Keratinocyte (primary cell): ENCODE measurements around the gene TTI1. TPM values are rescaled to one million over a fixed set of nuclear protein-coding genes. Genes with fewer than 3 reads are reported as not detected.
A peak's percentile ranks its signal among the peaks of the same experiment; 100 is the strongest.

Experiments used
- DNase-seq: peaks from one replicate; pipeline ENCODE4 v3.0.0-alpha.2; 2011; ENCODE audit warnings: low read depth, missing footprints, low spot score
- FAIRE-seq: peaks from 2 replicates; lab custom pipeline; 2011; peaks lifted over from hg19 to GRCh38; lab: Jason Lieb, UNC
- H2AFZ ChIP-seq: 2 replicates; pipeline ENCODE4 v1.6.0; 2012; ENCODE audit warnings: low read length, control low read depth, inconsistent platforms; ENCODE audit not compliant: control insufficient read depth
- H3K27ac ChIP-seq: 2 replicates; pipeline ENCODE4 v1.5.1; 2011; ENCODE audit warnings: low read length; ENCODE audit not compliant: control insufficient read depth, insufficient read depth
- H3K27me3 ChIP-seq: 3 replicates; pipeline ENCODE4 v1.6.0; 2011; ENCODE audit warnings: low read length; ENCODE audit not compliant: control insufficient read depth, insufficient read depth; ENCODE audit errors: extremely low read depth
- H3K36me3 ChIP-seq, 2 experiments: 2 replicates in 1 of 2; 3 replicates in 1 of 2; pipeline ENCODE4 v1.5.1; 2011; ENCODE audit warnings: low read length in 2 of 2, mild to moderate bottlenecking in 1 of 2; ENCODE audit not compliant: control insufficient read depth in 2 of 2, insufficient read depth in 2 of 2; ENCODE audit errors: extremely low read depth in 1 of 2
- H3K4me1 ChIP-seq: 3 replicates; pipeline ENCODE4 v1.5.1; 2011; ENCODE audit warnings: low read length; ENCODE audit not compliant: control insufficient read depth, insufficient read depth; ENCODE audit errors: extremely low read depth
- H3K4me2 ChIP-seq: 3 replicates; pipeline ENCODE4 v1.6.0; 2011; ENCODE audit warnings: low read depth, low read length; ENCODE audit not compliant: control insufficient read depth, insufficient read depth; ENCODE audit errors: extremely low read depth
- H3K4me3 ChIP-seq, 3 experiments: fragments of 200-600 bp in 1 of 3; sonication (generic) in 1 of 3; 2 replicates in 2 of 3; 3 replicates in 1 of 3; pipeline ENCODE4 v1.5.1; 2011 to 2016; ENCODE audit warnings: low read length in 3 of 3, mild to moderate bottlenecking in 3 of 3, control low read depth in 2 of 3, inconsistent platforms in 1 of 3, low read depth in 1 of 3, mixed read lengths in 1 of 3, mixed run types in 1 of 3, moderate library complexity in 1 of 3; ENCODE audit not compliant: control insufficient read depth in 2 of 3, insufficient read depth in 2 of 3; ENCODE audit errors: extremely low read depth in 1 of 3
- H3K79me2 ChIP-seq: 2 replicates; pipeline ENCODE4 v1.6.0; 2012; ENCODE audit warnings: low read length; ENCODE audit not compliant: control insufficient read depth, insufficient read depth
- H3K9ac ChIP-seq: 3 replicates; pipeline ENCODE4 v1.6.0; 2011; ENCODE audit warnings: low read length; ENCODE audit not compliant: control insufficient read depth, insufficient read depth; ENCODE audit errors: extremely low read depth
- H3K9me1 ChIP-seq: 3 replicates; pipeline ENCODE4 v1.6.0; 2011; ENCODE audit warnings: low read length; ENCODE audit not compliant: control insufficient read depth, insufficient read depth; ENCODE audit errors: extremely low read depth
- H3K9me3 ChIP-seq: 2 replicates; pipeline ENCODE4 v1.5.1; 2012; ENCODE audit warnings: low read depth, low read length; ENCODE audit not compliant: control insufficient read depth
- H4K20me1 ChIP-seq: 3 replicates; pipeline ENCODE4 v1.6.0; 2011; ENCODE audit warnings: low read length; ENCODE audit not compliant: control insufficient read depth, insufficient read depth; ENCODE audit errors: extremely low read depth
- EZH2 ChIP-seq: IDR thresholded peaks from one replicate; pipeline ENCODE4 v1.6.1; 2012; ENCODE audit warnings: inconsistent platforms, mild to moderate bottlenecking, low read length, moderate library complexity
- dilution Hi-C: fragments of 300-500 bp; cut with MboI; formaldehyde crosslinking; loops from one replicate; pipeline ENCODE4 v1.7.0; 2020; ENCODE audit warnings: low sequenced_read_pairs; ENCODE audit not compliant: extremely low pct_ligation_motif_present
- polyA plus RNA-seq, 5 experiments: library from polyadenylated mRNA; depleted of rRNA in 3 of 5; stranded (reverse) in 3 of 5; stranded (forward) in 1 of 5; unstranded in 1 of 5; fragments of >200 nt; gene quantifications; 1 replicate in 1 of 5; 2 replicates in 3 of 5; 3 replicates in 1 of 5; pipeline versions ENCODE4 v1.2.1 to v1.2.3, GENCODE V29; 2011 to 2012; ENCODE audit warnings: missing spikeins in 2 of 5, low read depth in 1 of 5, low replicate concordance in 1 of 5
- TF ChIP-seq, protein P1 (sequence below), 3 experiments: IDR thresholded peaks in 1 of 3; conservative IDR thresholded peaks in 1 of 3; optimal IDR thresholded peaks in 1 of 3; 2 replicates in 2 of 3; 3 replicates in 1 of 3; pipeline versions ENCODE3 to v1.5.1; 2011; ENCODE audit warnings: low read length in 3 of 3, mild to moderate bottlenecking in 3 of 3, moderate library complexity in 2 of 3, control low read depth in 1 of 3, inconsistent platforms in 1 of 3; ENCODE audit not compliant: insufficient read depth in 2 of 3; ENCODE audit errors: extremely low read depth in 1 of 3

TTI1 gene
- polyA plus RNA-seq, 1 donor (not counting 4 experiments of a cell fraction or from before 2014, with no cell fraction given) = 13.5 TPM

DNA sequence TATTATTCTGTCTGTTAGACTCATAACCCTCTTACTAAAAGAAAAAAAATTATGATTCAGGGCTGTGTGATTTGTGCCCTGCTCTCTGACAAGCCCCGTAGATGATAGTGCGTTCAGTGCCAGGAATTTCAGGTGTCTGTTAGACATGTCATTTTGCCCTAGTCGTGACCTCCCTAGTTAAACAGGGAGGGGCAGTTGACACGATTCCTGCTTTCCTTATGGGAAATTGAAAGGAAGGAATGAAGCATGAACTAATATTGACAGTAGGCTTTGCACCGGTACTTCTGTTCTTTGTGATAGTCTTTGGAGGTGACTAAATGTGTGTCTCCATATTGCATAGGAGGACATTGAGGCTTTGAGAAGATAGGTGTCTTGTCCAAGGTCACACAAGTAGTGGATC, 26.6 kb upstream of the TTI1 start:
- no peak for DNase-seq
- no peak for FAIRE-seq

GRCh38 chr20:38057351-38057972, 24.2 kb upstream of the TTI1 start:
- Histone ChIP-seq H4K20me1 (no peaks in the 10 kb centered on the region), H3K79me2 (peaks cover 34% of the 10 kb centered on the region), H3K9ac (no peak overlapping the region), H3K4me3 (no peak overlapping the region), H3K27ac (no peak overlapping the region), H3K4me2 (no peak overlapping the region), H3K4me1 (no peaks in the 10 kb centered on the region), H3K9me3 (no peaks in the 10 kb centered on the region), H3K9me1 (no peaks in the 10 kb centered on the region), H3K36me3 (peaks cover 15 to 26% of the 10 kb centered on the region in 2 experiments), H2AFZ (no peak overlapping the region), H3K27me3 (no peaks in the 10 kb centered on the region)
- FAIRE-seq (peak; percentile 72), DNase-seq (no peak)
- dilution Hi-C loops = no loop called here
- no peak for TF ChIP-seq EZH2
- TF ChIP-seq, protein P1, sequence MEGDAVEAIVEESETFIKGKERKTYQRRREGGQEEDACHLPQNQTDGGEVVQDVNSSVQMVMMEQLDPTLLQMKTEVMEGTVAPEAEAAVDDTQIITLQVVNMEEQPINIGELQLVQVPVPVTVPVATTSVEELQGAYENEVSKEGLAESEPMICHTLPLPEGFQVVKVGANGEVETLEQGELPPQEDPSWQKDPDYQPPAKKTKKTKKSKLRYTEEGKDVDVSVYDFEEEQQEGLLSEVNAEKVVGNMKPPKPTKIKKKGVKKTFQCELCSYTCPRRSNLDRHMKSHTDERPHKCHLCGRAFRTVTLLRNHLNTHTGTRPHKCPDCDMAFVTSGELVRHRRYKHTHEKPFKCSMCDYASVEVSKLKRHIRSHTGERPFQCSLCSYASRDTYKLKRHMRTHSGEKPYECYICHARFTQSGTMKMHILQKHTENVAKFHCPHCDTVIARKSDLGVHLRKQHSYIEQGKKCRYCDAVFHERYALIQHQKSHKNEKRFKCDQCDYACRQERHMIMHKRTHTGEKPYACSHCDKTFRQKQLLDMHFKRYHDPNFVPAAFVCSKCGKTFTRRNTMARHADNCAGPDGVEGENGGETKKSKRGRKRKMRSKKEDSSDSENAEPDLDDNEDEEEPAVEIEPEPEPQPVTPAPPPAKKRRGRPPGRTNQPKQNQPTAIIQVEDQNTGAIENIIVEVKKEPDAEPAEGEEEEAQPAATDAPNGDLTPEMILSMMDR (optimal IDR thresholded peaks at IDR 0.05 in 1 of 3, IDR thresholded peaks at IDR 0.05 in 1 of 3, conservative IDR thresholded peaks at IDR 0.05 in 1 of 3; ENCODE audit: extremely low read depth in 1 of 3, insufficient read depth in 2 of 3, low read length in 3 of 3) = peak; percentile 77 to 94 (median 90)

More for the DNA sequence above, 26.6 kb upstream of the TTI1 start:
- Histone ChIP-seq H3K9ac (no peak overlapping the region), H3K27me3 (no peaks in the 10 kb centered on the region), H3K36me3 (peaks cover 24 to 32% of the 10 kb centered on the region in 2 experiments), H3K4me1 (no peaks in the 10 kb centered on the region), H3K4me3 (no peak overlapping the region), H2AFZ (no peak overlapping the region), H3K79me2 (peaks cover 13% of the 10 kb centered on the region), H4K20me1 (no peaks in the 10 kb centered on the region), H3K9me1 (no peaks in the 10 kb centered on the region), H3K9me3 (no peaks in the 10 kb centered on the region), H3K27ac (no peak overlapping the region), H3K4me2 (no peak overlapping the region)
- dilution Hi-C loops = no loop called here
- TF ChIP-seq, protein P1 (optimal IDR thresholded peaks at IDR 0.05 in 1 of 3, IDR thresholded peaks at IDR 0.05 in 1 of 3, conservative IDR thresholded peaks at IDR 0.05 in 1 of 3; ENCODE audit: extremely low read depth in 1 of 3, insufficient read depth in 2 of 3, low read length in 3 of 3) = no peak
- no peak for TF ChIP-seq EZH2
